ENCODE results near the gene MCCC1. TPM values are rescaled to one million over a fixed set of nuclear protein-coding genes. Genes with fewer than 3 reads are reported as not detected.

Gene MCCC1
- total and polyA plus RNA-seq, 2 of the 4 experiments (the other 2 are of a cell fraction): 14.2 to 17.9 TPM

DNA sequence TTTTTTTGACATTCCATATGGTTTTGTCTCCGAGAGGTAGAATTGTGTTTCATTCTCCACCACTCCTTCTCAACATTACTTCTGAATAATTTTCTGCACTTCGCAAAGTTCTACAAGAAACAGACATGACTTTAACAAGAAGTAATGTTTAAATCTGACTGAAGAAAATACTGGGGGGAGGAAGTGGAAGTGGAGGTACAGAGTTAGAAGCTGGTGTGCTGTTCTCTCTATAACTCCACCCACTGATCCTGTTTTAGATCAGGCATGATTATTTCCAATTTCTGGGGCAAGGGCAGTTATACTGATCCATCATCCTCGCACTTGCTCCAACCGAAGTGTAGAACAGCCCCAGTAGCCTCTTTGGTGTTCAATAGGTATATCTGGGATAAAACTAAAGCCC is 9.2 kb upstream of the MCCC1 start:
- Histone ChIP-seq H2BK20ac (ENCODE audit: low read depth, low read length) (no peak overlapping the region), H3K56ac (ENCODE audit: extremely low read depth, insufficient read depth, low read length) (no peak overlapping the region), H3K4me1 (ENCODE audit: control insufficient read depth, insufficient read depth, low read length) (no peaks in the 10 kb centered on the region), H2AK5ac (ENCODE audit: low read depth, low read length) (no peak overlapping the region), H3K14ac (replicated peaks; ENCODE audit: low read depth, low read length) (no peak overlapping the region), H3K36me3 (ENCODE audit: control insufficient read depth, insufficient read depth, low read length) (no peaks in the 10 kb centered on the region), H3K18ac (ENCODE audit: low read depth, low read length) (no peak overlapping the region), H3K27me3 (ENCODE audit: control insufficient read depth, insufficient read depth, low read length) (no peaks in the 10 kb centered on the region), H2BK5ac (ENCODE audit: low read depth, low read length, poor library complexity, severe bottlenecking) (no peak overlapping the region), H3K9me3 (ENCODE audit: control insufficient read depth, insufficient read depth, low read length) (peaks cover 2% of the 10 kb centered on the region; the same call in 1 of the 2 replicates), H2BK15ac (ENCODE audit: low read depth, low read length) (no peak overlapping the region), H2AFZ (replicated peaks; ENCODE audit: low read length, poor library complexity) (no peak overlapping the region), H4K20me1 (ENCODE audit: insufficient read depth, low read length) (no peaks in the 10 kb centered on the region), H4K5ac (ENCODE audit: low read depth, low read length) (no peak overlapping the region), H3K9ac (ENCODE audit: low read depth, low read length) (no peak overlapping the region), H3K79me1 (ENCODE audit: low read depth in 1 of 2, low read length in 2 of 2) (no peaks in the 10 kb centered on the region), H2BK120ac (ENCODE audit: low read depth, low read length) (no peak overlapping the region), H2AK9ac (replicated peaks; ENCODE audit: low read depth, low read length, poor library complexity) (no peak overlapping the region), H3K23ac (ENCODE audit: low read depth, low read length) (no peak overlapping the region), H3K27ac (ENCODE audit: insufficient read depth, low read length) (no peak overlapping the region), H3K9me1 (ENCODE audit: insufficient read depth, low read length) (no peaks in the 10 kb centered on the region), H4K91ac (ENCODE audit: insufficient read depth, low read depth, low read length) (no peak overlapping the region), H3K4ac (ENCODE audit: low read depth, low read length) (no peak overlapping the region), H3K4me3 (ENCODE audit: insufficient read depth, low read depth, low read length) (no peak overlapping the region), H3K4me2 (ENCODE audit: low read depth, low read length) (no peak overlapping the region), H4K8ac (ENCODE audit: low read depth in 2 of 2, low read length in 2 of 2) (no peak overlapping the region)
- ChIA-PET CTCF (no interaction called here), POLR2A (ENCODE audit: unreplicated experiment) (no interaction called here)
- ATAC-seq (ENCODE audit: low read depth): no peak
- dilution Hi-C loops (cut with HindIII; ENCODE audit: low sequenced_read_pairs, unreplicated experiment): no loop called here
- WGBS, 2 experiments (ENCODE audit: extremely low coverage in 2 of 2, insufficient read length in 1 of 2): no CpG with 5 or more reads among the region's 4 CpGs
- in situ Hi-C loops (cut with MboI; ENCODE audit: low sequenced_read_pairs): no loop called here
- TF ChIP-seq, protein P1, sequence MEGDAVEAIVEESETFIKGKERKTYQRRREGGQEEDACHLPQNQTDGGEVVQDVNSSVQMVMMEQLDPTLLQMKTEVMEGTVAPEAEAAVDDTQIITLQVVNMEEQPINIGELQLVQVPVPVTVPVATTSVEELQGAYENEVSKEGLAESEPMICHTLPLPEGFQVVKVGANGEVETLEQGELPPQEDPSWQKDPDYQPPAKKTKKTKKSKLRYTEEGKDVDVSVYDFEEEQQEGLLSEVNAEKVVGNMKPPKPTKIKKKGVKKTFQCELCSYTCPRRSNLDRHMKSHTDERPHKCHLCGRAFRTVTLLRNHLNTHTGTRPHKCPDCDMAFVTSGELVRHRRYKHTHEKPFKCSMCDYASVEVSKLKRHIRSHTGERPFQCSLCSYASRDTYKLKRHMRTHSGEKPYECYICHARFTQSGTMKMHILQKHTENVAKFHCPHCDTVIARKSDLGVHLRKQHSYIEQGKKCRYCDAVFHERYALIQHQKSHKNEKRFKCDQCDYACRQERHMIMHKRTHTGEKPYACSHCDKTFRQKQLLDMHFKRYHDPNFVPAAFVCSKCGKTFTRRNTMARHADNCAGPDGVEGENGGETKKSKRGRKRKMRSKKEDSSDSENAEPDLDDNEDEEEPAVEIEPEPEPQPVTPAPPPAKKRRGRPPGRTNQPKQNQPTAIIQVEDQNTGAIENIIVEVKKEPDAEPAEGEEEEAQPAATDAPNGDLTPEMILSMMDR (conservative IDR thresholded peaks at IDR 0.05; ENCODE audit: low read depth, low read length): no peak
- TF ChIP-seq MXI1 (IDR thresholded peaks at IDR 0.05; ENCODE audit: borderline replicate concordance, low read depth, low read length) (no peak), MAZ (IDR thresholded peaks at IDR 0.05; ENCODE audit: borderline replicate concordance, low read depth, low read length) (no peak), CHD1 (IDR thresholded peaks at IDR 0.05; ENCODE audit: low read depth, low read length) (no peak), BHLHE40 (IDR thresholded peaks at IDR 0.05; ENCODE audit: low read depth, low read length) (no peak), CEBPB (IDR thresholded peaks at IDR 0.05; ENCODE audit: low read depth, low read length) (no peak), POLR2A (IDR thresholded peaks at IDR 0.05; ENCODE audit: low read depth, low read length) (no peak), RCOR1 (IDR thresholded peaks at IDR 0.05; ENCODE audit: insufficient replicate concordance, low read length) (no peak), RAD21 (IDR thresholded peaks at IDR 0.05; ENCODE audit: low read length) (no peak), MAFK (IDR thresholded peaks at IDR 0.05; ENCODE audit: low read depth, low read length) (no peak), SMC3 (IDR thresholded peaks at IDR 0.05; ENCODE audit: low read depth, low read length) (no peak), RFX5 (IDR thresholded peaks at IDR 0.05; ENCODE audit: low read depth, low read length) (no peak)
- TF ChIP-seq, protein P2, sequence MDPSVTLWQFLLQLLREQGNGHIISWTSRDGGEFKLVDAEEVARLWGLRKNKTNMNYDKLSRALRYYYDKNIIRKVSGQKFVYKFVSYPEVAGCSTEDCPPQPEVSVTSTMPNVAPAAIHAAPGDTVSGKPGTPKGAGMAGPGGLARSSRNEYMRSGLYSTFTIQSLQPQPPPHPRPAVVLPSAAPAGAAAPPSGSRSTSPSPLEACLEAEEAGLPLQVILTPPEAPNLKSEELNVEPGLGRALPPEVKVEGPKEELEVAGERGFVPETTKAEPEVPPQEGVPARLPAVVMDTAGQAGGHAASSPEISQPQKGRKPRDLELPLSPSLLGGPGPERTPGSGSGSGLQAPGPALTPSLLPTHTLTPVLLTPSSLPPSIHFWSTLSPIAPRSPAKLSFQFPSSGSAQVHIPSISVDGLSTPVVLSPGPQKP (IDR thresholded peaks at IDR 0.05; ENCODE audit: borderline replicate concordance, low read depth, low read length): no peak
- TF ChIP-seq, protein P3, sequence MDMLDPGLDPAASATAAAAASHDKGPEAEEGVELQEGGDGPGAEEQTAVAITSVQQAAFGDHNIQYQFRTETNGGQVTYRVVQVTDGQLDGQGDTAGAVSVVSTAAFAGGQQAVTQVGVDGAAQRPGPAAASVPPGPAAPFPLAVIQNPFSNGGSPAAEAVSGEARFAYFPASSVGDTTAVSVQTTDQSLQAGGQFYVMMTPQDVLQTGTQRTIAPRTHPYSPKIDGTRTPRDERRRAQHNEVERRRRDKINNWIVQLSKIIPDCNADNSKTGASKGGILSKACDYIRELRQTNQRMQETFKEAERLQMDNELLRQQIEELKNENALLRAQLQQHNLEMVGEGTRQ (IDR thresholded peaks at IDR 0.05; ENCODE audit: low read depth, low read length): no peak
- DNase-seq: no peak
- BruUV-seq (replicated peaks): no TSS peak
- intact Hi-C loops (cut with micrococcal nuclease): no loop called here
